Stomach (tissue), 9 donors: ENCODE data around the gene BBS9. TPM values are rescaled to one million over a fixed set of nuclear protein-coding genes. Genes with fewer than 3 reads are reported as not detected.

ENCODE experiments used
- DNase-seq, 2 donors: peaks; one replicate each; pipeline versions ENCODE4 v3.0.0 to v3.0.0-alpha.2; 2013 to 2019
- H3K27ac ChIP-seq, 5 donors: fragments of 200-600 bp in 4 of 5; sonication (generic) in 4 of 5; one replicate each; pipeline ENCODE4 v1.5.1; 2013 to 2019; ENCODE audit warnings: mild to moderate bottlenecking in 1 of 5, moderate library complexity in 1 of 5
- H3K27me3 ChIP-seq, 3 donors: fragments of 200-600 bp; sonication (generic); one replicate each; pipeline ENCODE4 v1.5.1; 2017 to 2019; ENCODE audit warnings: mixed run types in 1 of 3
- H3K36me3 ChIP-seq, 4 donors: fragments of 200-600 bp; sonication (generic); 1 replicate in 3 of 4; 2 replicates in 1 of 4; pipeline ENCODE4 v1.5.1; 2016 to 2019
- H3K4me1 ChIP-seq, 4 donors: fragments of 200-600 bp; sonication (generic); one replicate each; pipeline ENCODE4 v1.5.1; 2016 to 2019
- H3K4me3 ChIP-seq, 4 donors: fragments of 200-600 bp; sonication (generic) in 3 of 4; one replicate each; pipeline ENCODE4 v1.5.1; 2016 to 2019; ENCODE audit warnings: mild to moderate bottlenecking in 1 of 4
- H3K9me3 ChIP-seq, 4 donors: fragments of 200-600 bp; sonication (generic); one replicate each; pipeline ENCODE4 v1.5.1; 2016 to 2019
- CTCF ChIP-seq, 7 experiments: fragments of 450-650 bp in 4 of 7; fragments of 200-600 bp in 3 of 7; sonication (generic) in 3 of 7; IDR thresholded peaks; one replicate each; pipeline ENCODE4 v1.5.1; 2016 to 2019; ENCODE audit warnings: antibody characterized with exemption in 7 of 7, control low read depth in 2 of 7, mild to moderate bottlenecking in 1 of 7
- EP300 ChIP-seq: sonication (generic); formaldehyde crosslinking; IDR thresholded peaks from one replicate; pipeline ENCODE4 v1.6.1; 2017; ENCODE audit warnings: antibody characterized with exemption
- POLR2A ChIP-seq, 4 donors: fragments of 450-650 bp; IDR thresholded peaks; one replicate each; pipeline ENCODE4 v1.6.1; 2016; ENCODE audit warnings: antibody characterized with exemption in 4 of 4, control low read depth in 2 of 4, mild to moderate bottlenecking in 1 of 4, moderate library complexity in 1 of 4
- POLR2AphosphoS5 ChIP-seq, 3 donors: sonication (generic); formaldehyde crosslinking; IDR thresholded peaks; one replicate each; pipeline ENCODE4 v1.6.1; 2016; ENCODE audit warnings: antibody characterized with exemption in 3 of 3
- WGBS, 5 donors: extraction: QIAGEN DNeasy Blood & Tissue Kit in 3 of 5; methylation state at CpG; one replicate each; pipeline versions ENCODE4 v1.1.5 to v1.1.7; 2013 to 2018; 5-methylcytosine and 5-hydroxymethylcytosine counted together
- intact Hi-C: fragments of 100-400 bp; cut with DNase I; formaldehyde crosslinking; loops from one replicate; pipeline ENCODE4 v1.15.1; 2023; ENCODE audit warnings: low total_unique reads
- polyA plus RNA-seq, 3 donors: library from polyadenylated mRNA; stranded (reverse); fragments of 200-250 nt; gene quantifications; one replicate each; pipeline ENCODE4 v1.2.3, GENCODE V29; 2013
- total RNA-seq, 5 donors: library from RNA; depleted of rRNA; stranded (reverse); fragments of >200 nt; gene quantifications; one replicate each; pipeline versions ENCODE4 v1.1.0 to v1.2.3, GENCODE V29; 2014 to 2016
- donor health status: healthy with polysubstance abuse.
- donor health status: Bipolar disorder and iron deficiency.
- donor health status: healthy.

BBS9 gene
- total and polyA plus RNA-seq, 8 donors: 3.2 to 43.9 (median 5.9) TPM

- intact Hi-C loops: no loop called here
- DNase-seq: no peak
- no peaks in the 10 kb centered on the region for H3K4me1 ChIP-seq
- H3K4me3 ChIP-seq: no peak overlapping the region
- peaks cover 9 to 30% (median 21%) of the 10 kb centered on the region in 4 donors for H3K9me3 ChIP-seq
- no peak overlapping the region for H3K27ac ChIP-seq
- 95 to 99% (median 96%) methylated on average over 3 of the region's 3 CpGs for WGBS, 5 donors
- no peaks in the 10 kb centered on the region for H3K27me3 ChIP-seq
- TF ChIP-seq POLR2AphosphoS5 (IDR thresholded peaks at IDR 0.05): no peak
- TF ChIP-seq CTCF (IDR thresholded peaks at IDR 0.05): no peak
- TF ChIP-seq POLR2A (IDR thresholded peaks at IDR 0.05): no peak
- no peak for TF ChIP-seq EP300
- peaks cover 9 to 41% (median 18%) of the 10 kb centered on the region in 4 donors for H3K36me3 ChIP-seq
Observed at GRCh38 chr7:33278095-33278494, 148.7 kb downstream of the BBS9 start.

- H3K27ac ChIP-seq: no peak overlapping the region
- H3K4me1 ChIP-seq: no peaks in the 10 kb centered on the region
- TF ChIP-seq EP300 (no peak), POLR2AphosphoS5 (IDR thresholded peaks at IDR 0.05) (no peak), POLR2A (IDR thresholded peaks at IDR 0.05) (no peak), CTCF (IDR thresholded peaks at IDR 0.05) (no peak)
- peaks cover 0 to 7% (median 0%) of the 10 kb centered on the region in 4 donors for H3K36me3 ChIP-seq
- no peaks in the 10 kb centered on the region for H3K27me3 ChIP-seq
- peaks cover 0 to 9% (median 2%) of the 10 kb centered on the region in 4 donors for H3K9me3 ChIP-seq
- 80 to 95% (median 89%) methylated on average over 1 of the region's 1 CpG for WGBS, 5 donors
- no peak for DNase-seq
- intact Hi-C loops: no loop called here
- no peak overlapping the region for H3K4me3 ChIP-seq
Observed at GRCh38 chr7:33286501-33286900, 157.1 kb downstream of the BBS9 start.

GRCh38 chr7:33287738-33288137 is 158.4 kb downstream of the BBS9 start:
- Histone ChIP-seq H3K4me3 (no peak overlapping the region), H3K27ac (no peak overlapping the region), H3K4me1 (no peaks in the 10 kb centered on the region), H3K27me3 (no peaks in the 10 kb centered on the region), H3K36me3 (peaks cover 0 to 9% (median 0%) of the 10 kb centered on the region in 4 donors), H3K9me3 (peaks cover 0 to 9% (median 2%) of the 10 kb centered on the region in 4 donors)
- no peak for TF ChIP-seq POLR2AphosphoS5 (IDR thresholded peaks at IDR 0.05)
- DNase-seq: no peak
- WGBS, 5 donors: 92 to 97% (median 94%) methylated on average over 3 of the region's 3 CpGs
- intact Hi-C loops: no loop called here

GRCh38 chr7:33298848-33299247 is 169.5 kb downstream of the BBS9 start:
- DNase-seq: no peak
- Histone ChIP-seq H3K4me3 (no peak overlapping the region), H3K36me3 (peaks cover 0 to 4% (median 2%) of the 10 kb centered on the region in 4 donors), H3K27me3 (no peaks in the 10 kb centered on the region), H3K27ac (no peak overlapping the region), H3K4me1 (no peaks in the 10 kb centered on the region), H3K9me3 (peaks cover 0 to 32% (median 13%) of the 10 kb centered on the region in 4 donors)
- TF ChIP-seq POLR2AphosphoS5 (IDR thresholded peaks at IDR 0.05) (no peak), CTCF (IDR thresholded peaks at IDR 0.05) (no peak), POLR2A (IDR thresholded peaks at IDR 0.05) (no peak), EP300 (no peak)
- intact Hi-C loops: no loop called here
- WGBS, 5 donors: 96 to 99% (median 97%) methylated on average over 2 of the region's 2 CpGs

- H3K27me3 ChIP-seq: no peaks in the 10 kb centered on the region
- no peak for DNase-seq
- intact Hi-C loops: no loop called here
- no peak overlapping the region for H3K27ac ChIP-seq
- TF ChIP-seq EP300 (no peak), POLR2A (IDR thresholded peaks at IDR 0.05) (no peak), POLR2AphosphoS5 (IDR thresholded peaks at IDR 0.05) (no peak), CTCF (IDR thresholded peaks at IDR 0.05) (no peak)
- WGBS, 5 donors: 82 to 90% (median 87%) methylated on average over 2 of the region's 2 CpGs
- H3K36me3 ChIP-seq: peaks cover 0 to 10% (median 7%) of the 10 kb centered on the region in 4 donors
- H3K9me3 ChIP-seq: peaks cover 0 to 38% (median 18%) of the 10 kb centered on the region in 4 donors
- no peak overlapping the region for H3K4me3 ChIP-seq
- no peaks in the 10 kb centered on the region for H3K4me1 ChIP-seq
Observed at GRCh38 chr7:33299425-33299824, 170.1 kb downstream of the BBS9 start.
